IMR-90 (cell line): ENCODE results near the gene ZEB2. TPM values are rescaled to one million over a fixed set of nuclear protein-coding genes. Genes with fewer than 3 reads are reported as not detected.

Experiments used
- ATAC-seq: fragments of 200-7000 bp; cut with Tn5 transposase; 2 replicates; pipeline ENCODE4 v1.9.1; 2020; ENCODE audit warnings: low read depth, mild to moderate bottlenecking, moderate library complexity
- BruUV-seq: library from RNA; stranded (reverse); fragments of 400-500 nt; replicated peaks from 2 replicates; lab custom pipeline; 2021; lab: Mats Ljungman, UMichigan
- CTCF ChIA-PET: fragments of 300-600 bp; formaldehyde crosslinking; extraction: SDS; loops from one replicate; lab custom pipeline; 2021; ENCODE audit warnings: antibody characterized with exemption; lab: Yijun Ruan, JAX
- POLR2A ChIA-PET: fragments of 300-600 bp; sonication (Branson Sonifier 250); formaldehyde crosslinking; loops from one replicate; lab custom pipeline; 2022; ENCODE audit warnings: antibody characterized with exemption; ENCODE audit not compliant: unreplicated experiment; lab: Charles Lee
- DNase-seq: peaks from one replicate; pipeline ENCODE4 v3.0.0; 2013
- H2AFZ ChIP-seq: replicated peaks from 2 replicates; pipeline ENCODE3; 2013; ENCODE audit warnings: low read length, mild to moderate bottlenecking; ENCODE audit not compliant: poor library complexity
- H2AK5ac ChIP-seq: 2 replicates; pipeline ENCODE4 v1.6.1; 2013; ENCODE audit warnings: low read depth, low read length, inconsistent platforms
- H2AK9ac ChIP-seq: replicated peaks from 2 replicates; pipeline ENCODE3; 2013; ENCODE audit warnings: mild to moderate bottlenecking, low read depth, low read length, moderate library complexity; ENCODE audit not compliant: poor library complexity
- H2BK120ac ChIP-seq: 2 replicates; pipeline ENCODE4 v1.6.1; 2013; ENCODE audit warnings: low read depth, low read length, inconsistent platforms
- H2BK15ac ChIP-seq: 3 replicates; pipeline ENCODE4 v1.6.1; 2013; ENCODE audit warnings: low read depth, low read length, inconsistent platforms
- H2BK20ac ChIP-seq: 2 replicates; pipeline ENCODE4 v1.6.1; 2013; ENCODE audit warnings: low read depth, mild to moderate bottlenecking, inconsistent platforms, low read length, moderate library complexity
- H2BK5ac ChIP-seq: 2 replicates; pipeline ENCODE4 v1.6.1; 2013; ENCODE audit warnings: mild to moderate bottlenecking, low read depth, low read length, inconsistent platforms; ENCODE audit not compliant: poor library complexity, severe bottlenecking
- H3K14ac ChIP-seq: replicated peaks from 2 replicates; pipeline ENCODE4 v1.6.1; 2013; ENCODE audit warnings: low read depth, low read length, inconsistent platforms
- H3K18ac ChIP-seq: 2 replicates; pipeline ENCODE4 v1.6.1; 2013; ENCODE audit warnings: low read depth, low read length, control low read depth
- H3K23ac ChIP-seq: 2 replicates; pipeline ENCODE4 v1.6.1; 2013; ENCODE audit warnings: low read depth, low read length, inconsistent platforms
- H3K27ac ChIP-seq: 2 replicates; pipeline ENCODE4 v1.5.1; 2013; ENCODE audit warnings: mild to moderate bottlenecking, control low read depth, low read length; ENCODE audit not compliant: insufficient read depth
- H3K27me3 ChIP-seq: 2 replicates; pipeline ENCODE4 v1.6.1; 2013; ENCODE audit warnings: low read length; ENCODE audit not compliant: control insufficient read depth, insufficient read depth
- H3K36me3 ChIP-seq: 2 replicates; pipeline ENCODE4 v1.6.1; 2013; ENCODE audit warnings: low read length, mixed read lengths; ENCODE audit not compliant: control insufficient read depth, insufficient read depth
- H3K4ac ChIP-seq: 2 replicates; pipeline ENCODE4 v1.6.1; 2013; ENCODE audit warnings: low read depth, low read length, inconsistent platforms
- H3K4me1 ChIP-seq: 2 replicates; pipeline ENCODE4 v1.6.1; 2013; ENCODE audit warnings: low read length, mixed read lengths; ENCODE audit not compliant: control insufficient read depth, insufficient read depth
- H3K4me2 ChIP-seq: 2 replicates; pipeline ENCODE4 v1.6.1; 2013; ENCODE audit warnings: low read depth, mild to moderate bottlenecking, control low read depth, low read length, moderate library complexity
- H3K4me3 ChIP-seq: 2 replicates; pipeline ENCODE4 v1.5.1; 2013; ENCODE audit warnings: low read depth, mild to moderate bottlenecking, control low read depth, low read length, moderate library complexity; ENCODE audit not compliant: insufficient read depth
- H3K56ac ChIP-seq: 2 replicates; pipeline ENCODE4 v1.6.1; 2013; ENCODE audit warnings: low read length, inconsistent platforms; ENCODE audit not compliant: insufficient read depth; ENCODE audit errors: extremely low read depth
- H3K79me1 ChIP-seq, 2 experiments: 2 replicates each; pipeline ENCODE4 v1.6.1; 2013; ENCODE audit warnings: low read length in 2 of 2, inconsistent platforms in 1 of 2, low read depth in 1 of 2
- H3K9ac ChIP-seq: 2 replicates; pipeline ENCODE4 v1.6.1; 2013; ENCODE audit warnings: low read depth, low read length, control low read depth
- H3K9me1 ChIP-seq: 2 replicates; pipeline ENCODE4 v1.6.1; 2013; ENCODE audit warnings: low read length, inconsistent platforms; ENCODE audit not compliant: insufficient read depth
- H3K9me3 ChIP-seq: 2 replicates; pipeline ENCODE4 v1.6.1; 2013; ENCODE audit warnings: low read length; ENCODE audit not compliant: control insufficient read depth, insufficient read depth
- H4K20me1 ChIP-seq: 2 replicates; pipeline ENCODE4 v1.6.1; 2013; ENCODE audit warnings: low read length, inconsistent platforms; ENCODE audit not compliant: insufficient read depth
- H4K5ac ChIP-seq: 2 replicates; pipeline ENCODE4 v1.6.1; 2013; ENCODE audit warnings: mild to moderate bottlenecking, low read depth, low read length, control low read depth
- H4K8ac ChIP-seq, 2 experiments: 2 replicates each; pipeline ENCODE4 v1.6.1; 2013; ENCODE audit warnings: low read depth in 2 of 2, low read length in 2 of 2, control low read depth in 1 of 2, inconsistent platforms in 1 of 2
- H4K91ac ChIP-seq: 2 replicates; pipeline ENCODE4 v1.6.1; 2013; ENCODE audit warnings: low read depth, low read length, inconsistent platforms; ENCODE audit not compliant: insufficient read depth
- CHD1 ChIP-seq: IDR thresholded peaks from 2 replicates; pipeline ENCODE4 v1.6.1; 2012; ENCODE audit warnings: low read depth, low read length, improper control_type of control experiment
- ELK1 ChIP-seq: fragments of 150-350 bp; IDR thresholded peaks from 2 replicates; pipeline ENCODE4 v1.6.1; 2016; ENCODE audit warnings: low read depth, mild to moderate bottlenecking, low read length, moderate library complexity, borderline replicate concordance
- FOS ChIP-seq: fragments of 150-350 bp; IDR thresholded peaks from 2 replicates; pipeline ENCODE4 v1.6.1; 2016; ENCODE audit warnings: low read depth, low read length
- MAFK ChIP-seq: IDR thresholded peaks from 2 replicates; pipeline ENCODE4 v1.6.1; 2012; ENCODE audit warnings: low read depth, low read length, improper control_type of control experiment
- MAZ ChIP-seq: IDR thresholded peaks from 2 replicates; pipeline ENCODE4 v1.6.1; 2012; ENCODE audit warnings: low read depth, mild to moderate bottlenecking, low read length, improper control_type of control experiment, moderate library complexity, borderline replicate concordance
- MXI1 ChIP-seq: IDR thresholded peaks from 2 replicates; pipeline ENCODE4 v1.6.1; 2012; ENCODE audit warnings: low read depth, mild to moderate bottlenecking, low read length, moderate library complexity, borderline replicate concordance
- POLR2A ChIP-seq: IDR thresholded peaks from 2 replicates; pipeline ENCODE4 v1.6.1; 2012; ENCODE audit warnings: mild to moderate bottlenecking, low read depth, low read length
- RAD21 ChIP-seq: IDR thresholded peaks from 2 replicates; pipeline ENCODE4 v1.6.1; 2012; ENCODE audit warnings: low read length, improper control_type of control experiment
- SMC3 ChIP-seq: fragments of 150-350 bp; IDR thresholded peaks from 2 replicates; pipeline ENCODE4 v1.6.1; 2016; ENCODE audit warnings: low read depth, mild to moderate bottlenecking, antibody characterized with exemption, low read length, moderate library complexity
- WGBS, 2 experiments: methylation state at CpG; one replicate each; pipeline versions ENCODE4 v1.1.5 to v1.1.7; 2013; ENCODE audit warnings: missing lambda C conversion rate in 2 of 2; ENCODE audit not compliant: insufficient read length in 1 of 2; ENCODE audit errors: extremely low coverage in 2 of 2; 5-methylcytosine and 5-hydroxymethylcytosine counted together
- dilution Hi-C: fragments of 300-500 bp; cut with HindIII; formaldehyde crosslinking; loops from one replicate; pipeline ENCODE4 v1.14.3; 2018; ENCODE audit warnings: low sequenced_read_pairs; ENCODE audit not compliant: unreplicated experiment
- in situ Hi-C: fragments of 300-500 bp; cut with MboI; formaldehyde crosslinking; loops from 3 replicates; pipeline ENCODE4 v1.14.3; 2019; ENCODE audit warnings: low sequenced_read_pairs, inconsistent platforms, mixed read lengths
- intact Hi-C: fragments of 100-400 bp; cut with micrococcal nuclease; formaldehyde crosslinking; loops from 2 replicates; pipeline ENCODE4 v1.10.0; 2022
- polyA plus RNA-seq, 3 experiments: library from polyadenylated mRNA; depleted of rRNA; stranded (reverse); fragments of >200 nt; gene quantifications; 2 replicates each; pipeline ENCODE4 v1.2.3, GENCODE V29; 2012; ENCODE audit warnings: low replicate concordance in 1 of 3
- total RNA-seq: library from RNA; depleted of rRNA; stranded (reverse); fragments of >200 nt; gene quantifications from 2 replicates; pipeline ENCODE4 v1.2.3, GENCODE V29; 2012
- TF ChIP-seq, protein P1 (sequence below): conservative IDR thresholded peaks from 2 replicates; pipeline ENCODE4 v1.5.1; 2012; ENCODE audit warnings: mild to moderate bottlenecking, low read depth, low read length, improper control_type of control experiment
- TF ChIP-seq, protein P2 (sequence below): fragments of 150-350 bp; IDR thresholded peaks from 2 replicates; pipeline ENCODE4 v1.6.1; 2017; ENCODE audit warnings: mild to moderate bottlenecking, antibody characterized with exemption, low read length, low read depth

ZEB2 gene
- total and polyA plus RNA-seq, 2 of the 4 experiments (the other 2 are of a cell fraction): 22.4 to 50.9 TPM

DNA sequence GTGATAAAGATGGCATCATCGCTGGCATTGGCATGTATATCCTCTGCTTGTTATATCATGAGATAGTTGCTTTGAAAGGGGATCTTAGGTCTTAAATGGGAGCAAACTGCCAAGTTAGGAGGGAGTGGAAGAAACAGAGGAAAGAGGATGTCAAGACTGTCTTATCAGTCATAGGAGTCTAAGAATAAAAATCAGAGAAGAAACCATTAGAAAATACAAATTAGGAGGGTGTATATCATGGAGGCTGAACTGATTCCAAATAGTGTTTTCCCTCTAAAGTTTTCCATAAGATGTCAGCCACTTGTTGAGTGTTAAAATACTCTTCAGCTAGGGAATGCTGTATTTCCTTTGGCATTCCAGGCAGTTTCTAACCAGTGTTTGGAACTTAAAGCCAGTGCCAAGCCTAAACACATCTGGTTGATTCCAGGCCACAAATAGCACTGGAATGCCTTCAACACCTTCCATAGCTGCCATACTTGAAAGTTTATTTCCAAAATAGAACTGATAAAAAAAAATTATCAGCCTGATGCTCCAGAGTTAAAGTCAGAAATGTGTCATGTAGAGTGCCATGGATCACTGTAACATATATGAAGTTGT, 129.4 kb downstream of the ZEB2 start:
- in situ Hi-C loops: no loop called here

More for the DNA sequence above, 129.4 kb downstream of the ZEB2 start:
- no peak overlapping the region for H2AK5ac ChIP-seq
- POLR2A ChIA-PET: no interaction called here
- ATAC-seq: peak; percentile 78
- H3K79me1 ChIP-seq: peaks cover 5 to 8% of the 10 kb centered on the region in 2 experiments; a peak in 2 of 4 replicates
- peak overlapping the region; percentile 54; the same call in 1 of the 2 replicates for H3K4ac ChIP-seq
- H3K27ac ChIP-seq: no peak overlapping the region
- DNase-seq: peak; percentile 57
- H2AK9ac ChIP-seq: no peak overlapping the region
- H4K20me1 ChIP-seq: no peaks in the 10 kb centered on the region
- H4K8ac ChIP-seq: no peak overlapping the region
- CTCF ChIA-PET: interaction anchor here (0.6 kb wide), 1 partner anchor 63 kb away, joined by 3 read pairs; no protein-coding TSS in a partner anchor
- peaks cover 30% of the 10 kb centered on the region for H3K36me3 ChIP-seq
- H3K14ac ChIP-seq: no peak overlapping the region; the same call in 1 of the 2 replicates
- intact Hi-C loops: loop anchor here (5.0 kb wide), 1 partner anchor 58 kb away; a partner anchor contains a TSS
- no peak overlapping the region for H2AFZ ChIP-seq
- H3K23ac ChIP-seq: no peak overlapping the region; the same call in 1 of the 2 replicates
- H4K5ac ChIP-seq: no peak overlapping the region
- no peak overlapping the region for H3K4me2 ChIP-seq
- peaks cover 7% of the 10 kb centered on the region; the same call in 1 of the 2 replicates for H3K9me1 ChIP-seq
- H2BK20ac ChIP-seq: peak overlapping the region; percentile 38; the same call in 1 of the 2 replicates
- H3K18ac ChIP-seq: no peak overlapping the region
- H3K9me3 ChIP-seq: no peaks in the 10 kb centered on the region
- H4K91ac ChIP-seq: no peak overlapping the region; the same call in 1 of the 2 replicates
- H3K27me3 ChIP-seq: no peaks in the 10 kb centered on the region
- WGBS, 2 experiments: 86% methylated on average over 1 of the region's 1 CpG; no CpG with 5 or more reads in 1 of the 2 experiments
- dilution Hi-C loops: no loop called here
- H3K9ac ChIP-seq: no peak overlapping the region
- H3K56ac ChIP-seq: no peak overlapping the region
- no peak overlapping the region; the same call in 1 of the 2 replicates for H2BK120ac ChIP-seq
- no peaks in the 10 kb centered on the region; the same call in 1 of the 2 replicates for H3K4me1 ChIP-seq
- H2BK15ac ChIP-seq: no peak overlapping the region
- no peak overlapping the region for H2BK5ac ChIP-seq
- no peak overlapping the region for H3K4me3 ChIP-seq
- TF ChIP-seq MXI1: no peak
- TF ChIP-seq MAZ: no peak
- no peak for TF ChIP-seq ELK1
- TF ChIP-seq, protein P1, sequence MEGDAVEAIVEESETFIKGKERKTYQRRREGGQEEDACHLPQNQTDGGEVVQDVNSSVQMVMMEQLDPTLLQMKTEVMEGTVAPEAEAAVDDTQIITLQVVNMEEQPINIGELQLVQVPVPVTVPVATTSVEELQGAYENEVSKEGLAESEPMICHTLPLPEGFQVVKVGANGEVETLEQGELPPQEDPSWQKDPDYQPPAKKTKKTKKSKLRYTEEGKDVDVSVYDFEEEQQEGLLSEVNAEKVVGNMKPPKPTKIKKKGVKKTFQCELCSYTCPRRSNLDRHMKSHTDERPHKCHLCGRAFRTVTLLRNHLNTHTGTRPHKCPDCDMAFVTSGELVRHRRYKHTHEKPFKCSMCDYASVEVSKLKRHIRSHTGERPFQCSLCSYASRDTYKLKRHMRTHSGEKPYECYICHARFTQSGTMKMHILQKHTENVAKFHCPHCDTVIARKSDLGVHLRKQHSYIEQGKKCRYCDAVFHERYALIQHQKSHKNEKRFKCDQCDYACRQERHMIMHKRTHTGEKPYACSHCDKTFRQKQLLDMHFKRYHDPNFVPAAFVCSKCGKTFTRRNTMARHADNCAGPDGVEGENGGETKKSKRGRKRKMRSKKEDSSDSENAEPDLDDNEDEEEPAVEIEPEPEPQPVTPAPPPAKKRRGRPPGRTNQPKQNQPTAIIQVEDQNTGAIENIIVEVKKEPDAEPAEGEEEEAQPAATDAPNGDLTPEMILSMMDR: no peak
- TF ChIP-seq POLR2A: no peak
- TF ChIP-seq RAD21: no peak
- TF ChIP-seq, protein P2, sequence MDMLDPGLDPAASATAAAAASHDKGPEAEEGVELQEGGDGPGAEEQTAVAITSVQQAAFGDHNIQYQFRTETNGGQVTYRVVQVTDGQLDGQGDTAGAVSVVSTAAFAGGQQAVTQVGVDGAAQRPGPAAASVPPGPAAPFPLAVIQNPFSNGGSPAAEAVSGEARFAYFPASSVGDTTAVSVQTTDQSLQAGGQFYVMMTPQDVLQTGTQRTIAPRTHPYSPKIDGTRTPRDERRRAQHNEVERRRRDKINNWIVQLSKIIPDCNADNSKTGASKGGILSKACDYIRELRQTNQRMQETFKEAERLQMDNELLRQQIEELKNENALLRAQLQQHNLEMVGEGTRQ: no peak
- TF ChIP-seq FOS: no peak
- no peak for TF ChIP-seq MAFK
- TF ChIP-seq SMC3: no peak
- TF ChIP-seq CHD1: no peak
- BruUV-seq: no TSS peak
